ENCODE measurements around the gene ZC3H12A.

The ZC3H12A gene

GRCh38 chr1:37474046-37474696 is at the start of gene ZC3H12A:
TSS of gene ZC3H12A (plus strand) at chr1:37474580. CDS start at chr1:37475497, 917 bp downstream.
- DNase-seq (ENCODE audit: insufficient read length, low spot score) (peak; percentile 93), FAIRE-seq (peak; percentile 39)

DNA sequence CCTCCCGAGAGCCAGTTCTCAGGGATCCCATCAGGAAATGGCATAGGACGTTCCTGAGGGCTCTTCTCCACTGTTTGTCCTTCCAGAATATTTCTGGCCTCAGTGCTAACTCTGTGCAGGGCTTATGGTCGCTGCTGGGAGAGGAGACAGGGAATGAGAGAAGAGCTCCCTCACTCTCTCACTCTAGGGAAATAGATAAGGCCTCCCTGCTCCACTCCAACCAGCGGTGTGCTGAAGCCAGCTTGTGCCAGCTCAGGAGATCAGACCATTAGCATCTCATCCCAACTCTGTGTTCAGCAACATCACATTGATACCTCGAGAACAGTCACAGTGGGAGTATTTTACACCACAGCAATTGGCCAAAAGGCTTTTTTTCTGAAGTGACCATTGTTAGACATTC is 49.2 kb upstream of the ZC3H12A start:
- DNase-seq (ENCODE audit: insufficient read length, low spot score) = no peak
- no peak for FAIRE-seq

DNA sequence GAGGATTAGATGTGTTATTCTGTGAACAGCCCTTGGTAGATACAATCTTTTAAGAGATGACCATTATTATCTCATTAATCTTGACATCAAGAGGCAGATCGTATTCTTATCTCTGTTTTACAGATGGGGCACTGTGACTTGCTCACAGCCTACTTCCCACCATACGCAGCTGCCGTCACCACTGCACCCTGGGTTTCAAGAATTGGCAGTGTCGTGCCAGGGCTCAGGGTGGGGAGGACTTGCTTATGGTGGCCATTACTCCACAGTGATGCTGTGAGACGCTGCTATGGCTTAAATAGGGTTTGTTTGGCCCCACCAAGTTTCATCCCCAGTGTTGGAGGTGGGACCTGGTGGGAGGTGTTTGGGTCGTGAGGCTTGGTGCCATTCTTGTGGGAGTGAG is 45.4 kb upstream of the ZC3H12A start:
- no peak for DNase-seq (ENCODE audit: insufficient read length, low spot score)
- FAIRE-seq = no peak

- no peak for FAIRE-seq
- DNase-seq (ENCODE audit: insufficient read length, low spot score) = no peak
These were observed 44.0 kb upstream of the ZC3H12A start for GRCh38 chr1:37430103-37430985.

GRCh38 chr1:37432716-37433115 is 41.7 kb upstream of the ZC3H12A start:
- FAIRE-seq = no peak

DNA sequence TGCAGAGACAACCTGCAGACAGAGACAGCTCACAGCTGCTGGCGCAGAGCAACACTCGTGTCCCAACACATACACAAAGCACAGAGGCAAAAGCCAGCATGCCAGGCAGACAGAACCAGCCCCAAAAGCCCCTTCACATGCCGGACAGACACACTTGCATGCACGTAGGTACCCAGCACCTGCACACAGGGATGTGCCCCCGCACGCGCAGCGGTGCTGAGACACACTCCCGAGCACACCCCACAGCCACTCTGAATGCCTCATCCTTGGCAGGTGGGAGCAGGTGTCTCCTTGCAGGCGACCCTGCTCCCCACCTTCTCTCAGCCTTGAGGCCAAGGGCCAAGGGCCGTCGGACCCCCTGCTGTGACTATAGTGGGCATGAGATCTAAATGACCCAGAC is 41.2 kb upstream of the ZC3H12A start:
- DNase-seq (ENCODE audit: insufficient read length, low spot score) (no peak), FAIRE-seq (no peak)

More at GRCh38 chr1:37432716-37433115, 41.7 kb upstream of the ZC3H12A start:
- no peak for DNase-seq (ENCODE audit: insufficient read length, low spot score)

- FAIRE-seq (no peak), DNase-seq (ENCODE audit: insufficient read length, low spot score) (peak; percentile 85)
These were observed 39.8 kb upstream of the ZC3H12A start for GRCh38 chr1:37434292-37435225.

- no peak for FAIRE-seq
These were observed 37.3 kb upstream of the ZC3H12A start for GRCh38 chr1:37437087-37437486.

GRCh38 chr1:37438037-37438868 is 36.1 kb upstream of the ZC3H12A start:
- no peak for DNase-seq (ENCODE audit: insufficient read length, low spot score)
- FAIRE-seq = no peak

More at GRCh38 chr1:37437087-37437486, 37.3 kb upstream of the ZC3H12A start:
- no peak for DNase-seq (ENCODE audit: insufficient read length, low spot score)

- FAIRE-seq (no peak), DNase-seq (ENCODE audit: insufficient read length, low spot score) (no peak)
These were observed 35.5 kb upstream of the ZC3H12A start for GRCh38 chr1:37438869-37439343.

GRCh38 chr1:37439349-37439995 is 34.9 kb upstream of the ZC3H12A start:
- no peak for FAIRE-seq
- DNase-seq (ENCODE audit: insufficient read length, low spot score) = no peak

- FAIRE-seq = no peak
These were observed 32.9 kb upstream of the ZC3H12A start for GRCh38 chr1:37441490-37441889.

GRCh38 chr1:37442139-37442538 is 32.2 kb upstream of the ZC3H12A start:
- no peak for FAIRE-seq
- DNase-seq (ENCODE audit: insufficient read length, low spot score) = no peak

More at GRCh38 chr1:37441490-37441889, 32.9 kb upstream of the ZC3H12A start:
- no peak for DNase-seq (ENCODE audit: insufficient read length, low spot score)

- DNase-seq (ENCODE audit: insufficient read length, low spot score) (no peak), FAIRE-seq (no peak)
These were observed 31.7 kb upstream of the ZC3H12A start for GRCh38 chr1:37442644-37443043.

- FAIRE-seq (no peak), DNase-seq (ENCODE audit: insufficient read length, low spot score) (no peak)
These were observed 27.5 kb upstream of the ZC3H12A start for GRCh38 chr1:37446874-37447273.

DNA sequence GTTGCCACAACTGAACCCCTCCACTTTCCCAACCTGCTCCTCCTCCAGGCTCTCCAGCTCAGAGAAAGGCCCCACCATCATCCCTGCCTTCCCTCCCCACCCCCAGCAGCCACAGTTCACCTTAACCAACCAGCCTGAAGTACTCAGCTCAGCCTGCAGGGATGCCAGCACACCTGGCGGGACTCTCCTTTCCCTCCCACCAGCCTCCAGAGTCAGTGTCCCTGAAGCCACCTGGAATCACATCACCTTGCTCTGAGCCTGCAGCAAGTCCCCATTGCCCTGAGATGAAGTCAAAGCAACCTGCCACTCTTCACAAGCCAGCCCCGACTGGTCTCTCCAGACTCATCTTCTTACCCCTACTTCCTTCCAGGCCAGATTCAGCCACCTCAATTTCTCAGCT is 26.2 kb upstream of the ZC3H12A start:
- no peak for FAIRE-seq
- no peak for DNase-seq (ENCODE audit: insufficient read length, low spot score)

GRCh38 chr1:37448691-37449417 is 25.5 kb upstream of the ZC3H12A start:
- no peak for FAIRE-seq
- no peak for DNase-seq (ENCODE audit: insufficient read length, low spot score)

GRCh38 chr1:37449936-37450335 is 24.4 kb upstream of the ZC3H12A start:
- no peak for DNase-seq (ENCODE audit: insufficient read length, low spot score)
- no peak for FAIRE-seq

GRCh38 chr1:37452416-37452815 is 22.0 kb upstream of the ZC3H12A start:
- FAIRE-seq (no peak), DNase-seq (ENCODE audit: insufficient read length, low spot score) (no peak)
